HEK293 (cell line): ENCODE measurements around the gene GLTP.

ENCODE experiments used
- CTCF ChIA-PET: fragments of 350-600 bp; formaldehyde crosslinking; extraction: SDS; loops from one replicate; lab custom pipeline; 2021; ENCODE audit warnings: antibody characterized with exemption; lab: Yijun Ruan, JAX
- POLR2A ChIA-PET: fragments of 300-600 bp; formaldehyde crosslinking; extraction: SDS; loops from one replicate; lab custom pipeline; 2020; ENCODE audit warnings: antibody characterized with exemption, inconsistent platforms; lab: Yijun Ruan, JAX
- H3K27ac ChIP-seq: fragments of 200-500 bp; sonication (Bioruptor generic); 2 replicates; pipeline ENCODE4 v1.5.1; 2014; ENCODE audit warnings: low read depth, low read length, control low read depth, inconsistent platforms; ENCODE audit errors: extremely low read depth
- H3K36me3 ChIP-seq, 2 experiments: fragments of 200-500 bp in 1 of 2; sonication (Bioruptor generic) in 1 of 2; 1 replicate in 1 of 2; 2 replicates in 1 of 2; pipeline ENCODE4 v1.5.1; 2014 to 2017; ENCODE audit warnings: inconsistent platforms in 2 of 2, low read length in 2 of 2; ENCODE audit not compliant: control insufficient read depth in 2 of 2, insufficient read depth in 1 of 2
- H3K4me1 ChIP-seq: fragments of 200-500 bp; sonication (Bioruptor generic); 2 replicates; pipeline ENCODE4 v1.5.1; 2014; ENCODE audit warnings: mild to moderate bottlenecking, low read length, inconsistent platforms; ENCODE audit not compliant: control insufficient read depth, insufficient read depth
- H3K4me3 ChIP-seq: 2 replicates; pipeline ENCODE4 v1.5.1; 2011; ENCODE audit warnings: low read depth, mild to moderate bottlenecking, control low read depth, low read length, moderate library complexity
- H3K9me3 ChIP-seq: fragments of 200-500 bp; sonication (Bioruptor generic); 2 replicates; pipeline ENCODE4 v1.5.1; 2014; ENCODE audit warnings: low read depth, low read length, inconsistent platforms; ENCODE audit not compliant: control insufficient read depth, insufficient read depth
- GLIS1 ChIP-seq: fragments of 450-650 bp; formaldehyde crosslinking; IDR thresholded peaks from 2 replicates; pipeline ENCODE4 v1.5.1; 2016; ENCODE audit warnings: missing biosample characterization, missing genetic modification characterization
- PRDM10 ChIP-seq: fragments of 450-650 bp; formaldehyde crosslinking; IDR thresholded peaks from 2 replicates; pipeline ENCODE4 v1.5.1; 2016; ENCODE audit warnings: missing biosample characterization, missing genetic modification characterization
- TRIM28 ChIP-seq: IDR thresholded peaks from 2 replicates; pipeline ENCODE4 v1.6.1; 2011; ENCODE audit warnings: low read length, control low read depth, borderline replicate concordance
- YY2 ChIP-seq: fragments of 450-650 bp; formaldehyde crosslinking; IDR thresholded peaks from 2 replicates; pipeline ENCODE4 v1.5.1; 2016; ENCODE audit warnings: missing biosample characterization, missing genetic modification characterization
- ZBTB17 ChIP-seq: fragments of 450-650 bp; formaldehyde crosslinking; IDR thresholded peaks from 2 replicates; pipeline ENCODE4 v1.5.1; 2016; ENCODE audit warnings: missing biosample characterization, missing genetic modification characterization
- ZBTB8A ChIP-seq: fragments of 450-650 bp; formaldehyde crosslinking; IDR thresholded peaks from 2 replicates; pipeline ENCODE4 v1.5.1; 2016; ENCODE audit warnings: missing biosample characterization, missing genetic modification characterization
- ZFP37 ChIP-seq: fragments of 450-650 bp; formaldehyde crosslinking; IDR thresholded peaks from 2 replicates; pipeline ENCODE4 v1.5.1; 2016; ENCODE audit warnings: missing biosample characterization, missing genetic modification characterization
- ZFP41 ChIP-seq: fragments of 450-650 bp; formaldehyde crosslinking; IDR thresholded peaks from 2 replicates; pipeline ENCODE4 v1.5.1; 2016; ENCODE audit warnings: missing biosample characterization, missing genetic modification characterization, borderline replicate concordance
- ZNF114 ChIP-seq: fragments of 450-650 bp; formaldehyde crosslinking; IDR thresholded peaks from 2 replicates; pipeline ENCODE4 v1.5.0; 2017; ENCODE audit warnings: missing biosample characterization, missing genetic modification characterization
- ZNF211 ChIP-seq: fragments of 450-650 bp; formaldehyde crosslinking; IDR thresholded peaks from 2 replicates; pipeline ENCODE4 v1.5.1; 2016; ENCODE audit warnings: low read depth, missing biosample characterization, missing genetic modification characterization
- ZNF23 ChIP-seq: fragments of 450-650 bp; formaldehyde crosslinking; IDR thresholded peaks from 2 replicates; pipeline ENCODE4 v1.5.1; 2016; ENCODE audit warnings: missing biosample characterization, missing genetic modification characterization, borderline replicate concordance
- ZNF350 ChIP-seq: fragments of 450-650 bp; formaldehyde crosslinking; IDR thresholded peaks from 2 replicates; pipeline ENCODE4 v1.5.0; 2017; ENCODE audit warnings: missing biosample characterization, mild to moderate bottlenecking, missing genetic modification characterization
- ZNF391 ChIP-seq: fragments of 450-650 bp; formaldehyde crosslinking; IDR thresholded peaks from 2 replicates; pipeline ENCODE4 v1.5.1; 2016; ENCODE audit warnings: low read depth, missing biosample characterization, missing genetic modification characterization, borderline replicate concordance
- ZNF623 ChIP-seq: fragments of 450-650 bp; formaldehyde crosslinking; IDR thresholded peaks from 2 replicates; pipeline ENCODE4 v1.5.1; 2016; ENCODE audit warnings: missing biosample characterization, missing genetic modification characterization
- ZNF624 ChIP-seq: fragments of 450-650 bp; formaldehyde crosslinking; IDR thresholded peaks from 2 replicates; pipeline ENCODE4 v1.5.1; 2017; ENCODE audit warnings: missing biosample characterization, missing genetic modification characterization
- ZNF664 ChIP-seq: fragments of 450-650 bp; formaldehyde crosslinking; IDR thresholded peaks from 2 replicates; pipeline ENCODE4 v1.5.1; 2016; ENCODE audit warnings: missing biosample characterization, missing genetic modification characterization
- ZNF843 ChIP-seq: fragments of 450-650 bp; formaldehyde crosslinking; IDR thresholded peaks from 2 replicates; pipeline ENCODE4 v1.5.1; 2016; ENCODE audit warnings: missing biosample characterization, missing genetic modification characterization
- TF ChIP-seq, protein P1 (sequence below): fragments of 450-650 bp; formaldehyde crosslinking; IDR thresholded peaks from 2 replicates; pipeline ENCODE4 v1.5.1; 2016; ENCODE audit warnings: missing biosample characterization, missing genetic modification characterization

GLTP gene

DNA sequence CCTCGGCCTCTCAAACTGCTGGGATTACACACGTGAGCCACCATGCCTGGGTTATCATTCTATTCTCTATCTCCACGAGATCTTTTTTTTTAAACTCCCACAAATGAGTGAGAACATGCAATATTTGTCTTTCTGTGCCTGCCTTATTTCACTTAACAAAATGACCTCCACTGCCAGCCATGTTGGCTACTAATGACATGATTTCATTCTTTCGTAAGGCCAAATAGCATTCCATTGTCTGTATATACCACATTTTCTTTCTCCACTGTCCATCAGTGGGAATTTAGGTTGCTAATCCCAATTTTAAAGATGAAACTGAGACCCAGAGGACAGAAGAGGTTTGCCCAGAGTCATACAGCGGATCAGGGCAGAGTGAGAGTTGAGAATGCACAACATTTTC is 36.2 kb downstream of the GLTP start (continued):
- TF ChIP-seq, protein P1, sequence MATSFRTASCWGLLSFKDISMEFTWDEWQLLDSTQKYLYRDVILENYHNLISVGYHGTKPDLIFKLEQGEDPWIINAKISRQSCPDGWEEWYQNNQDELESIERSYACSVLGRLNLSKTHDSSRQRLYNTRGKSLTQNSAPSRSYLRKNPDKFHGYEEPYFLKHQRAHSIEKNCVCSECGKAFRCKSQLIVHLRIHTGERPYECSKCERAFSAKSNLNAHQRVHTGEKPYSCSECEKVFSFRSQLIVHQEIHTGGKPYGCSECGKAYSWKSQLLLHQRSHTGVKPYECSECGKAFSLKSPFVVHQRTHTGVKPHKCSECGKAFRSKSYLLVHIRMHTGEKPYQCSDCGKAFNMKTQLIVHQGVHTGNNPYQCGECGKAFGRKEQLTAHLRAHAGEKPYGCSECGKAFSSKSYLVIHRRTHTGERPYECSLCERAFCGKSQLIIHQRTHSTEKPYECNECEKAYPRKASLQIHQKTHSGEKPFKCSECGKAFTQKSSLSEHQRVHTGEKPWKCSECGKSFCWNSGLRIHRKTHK, result no peak
- TF ChIP-seq ZNF624 (tag by site-specific recombination) (no peak), ZNF843 (tag by site-specific recombination) (no peak), ZNF391 (tag by site-specific recombination) (no peak), ZNF23 (tag by site-specific recombination) (no peak), ZFP41 (tag by site-specific recombination) (no peak), ZNF350 (no peak), TRIM28 (no peak)

DNA sequence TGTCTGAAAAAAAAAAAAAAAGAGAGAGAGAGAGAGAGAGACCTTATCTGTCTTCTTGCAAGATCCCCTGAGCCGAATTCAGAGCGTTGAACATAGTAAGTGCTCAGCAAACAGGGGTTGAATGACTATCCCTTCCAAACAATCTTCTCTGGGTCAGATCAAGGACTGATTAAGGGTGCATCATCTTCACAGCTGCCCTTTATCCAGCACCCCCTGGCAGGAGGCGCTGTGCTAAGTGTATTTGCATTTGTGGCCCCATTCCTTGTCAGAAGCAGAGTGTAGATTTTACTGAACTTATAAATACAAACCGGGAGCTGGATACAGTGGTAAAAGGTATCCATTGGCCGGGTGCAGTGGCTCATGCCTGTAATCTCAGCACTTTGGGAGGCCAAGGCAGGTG is 38.3 kb downstream of the GLTP start:
- TF ChIP-seq ZBTB17 (tag by site-specific recombination) (0 out of 2 replicates have a peak, but pooled peaks have one; percentile 16), ZBTB8A (tag by site-specific recombination) (no peak), ZNF211 (tag by site-specific recombination) (no peak), ZNF114 (no peak), ZNF664 (peak; percentile 90), GLIS1 (no peak), ZFP37 (tag by site-specific recombination) (no peak)
- Histone ChIP-seq H3K27ac (no peak overlapping the region), H3K9me3 (no peaks in the 10 kb centered on the region), H3K4me1 (no peaks in the 10 kb centered on the region), H3K4me3 (no peak overlapping the region), H3K36me3 (no peaks in the 10 kb centered on the region)
- CTCF ChIA-PET, result interaction anchor here (0.6 to 4.7 kb wide), 5 partner anchors 10 to 109 kb away, joined by 3 to 131 read pairs (median 6); no protein-coding TSS in a partner anchor
- POLR2A ChIA-PET, result no interaction called here

GRCh38 chr12:109841356-109841755 is 39.0 kb downstream of the GLTP start:
- peak; percentile 97 for TF ChIP-seq ZNF623 (tag by site-specific recombination)
- no peak for TF ChIP-seq YY2
- TF ChIP-seq PRDM10, result no peak

More at GRCh38 chr12:109841356-109841755, 39.0 kb downstream of the GLTP start:
- POLR2A ChIA-PET, result no interaction called here
- no peak overlapping the region for H3K27ac ChIP-seq
- CTCF ChIA-PET, result interaction anchor here (1.1 to 4.7 kb wide), 3 partner anchors 12 to 36 kb away, joined by 7 to 131 read pairs (median 20); no protein-coding TSS in a partner anchor
- no peak overlapping the region for H3K4me3 ChIP-seq
- H3K9me3 ChIP-seq, result no peaks in the 10 kb centered on the region
- no peaks in the 10 kb centered on the region for H3K4me1 ChIP-seq
- H3K36me3 ChIP-seq, result no peaks in the 10 kb centered on the region
